ENCODE measurements around the gene TXNRD3.
A peak's percentile ranks its signal among the peaks of the same experiment; 100 is the strongest.

TXNRD3 gene

DNA sequence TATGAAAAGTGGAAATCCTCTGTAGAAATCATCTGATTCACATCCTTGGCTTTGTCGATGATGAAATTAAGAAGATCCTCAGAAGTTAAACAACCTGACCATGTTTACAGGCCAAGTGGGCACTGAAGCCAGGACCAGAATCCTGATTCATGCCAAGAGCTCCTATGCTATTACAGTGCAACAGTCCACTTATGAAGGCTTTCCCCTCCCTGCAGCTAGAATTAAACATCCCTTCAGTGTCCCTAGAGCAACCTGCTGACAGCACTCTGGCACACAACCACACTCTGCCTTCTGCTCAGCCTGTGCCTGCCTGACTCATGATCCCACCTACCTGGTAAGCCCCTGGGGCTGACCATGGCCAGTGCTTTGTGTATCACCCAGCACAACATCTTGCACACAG lies 33.8 kb downstream of the TXNRD3 start:
- no peaks in the 10 kb centered on the region for H3K9me3 ChIP-seq (ENCODE audit: insufficient read depth, low read length, severe bottlenecking)
- no peaks in the 10 kb centered on the region for H3K36me3 ChIP-seq (ENCODE audit: insufficient read depth, low read length)
- TF ChIP-seq EZH2 (IDR thresholded peaks at IDR 0.05; ENCODE audit: borderline replicate concordance, low read depth, low read length, severe bottlenecking) = no peak
- TF ChIP-seq, protein P1, sequence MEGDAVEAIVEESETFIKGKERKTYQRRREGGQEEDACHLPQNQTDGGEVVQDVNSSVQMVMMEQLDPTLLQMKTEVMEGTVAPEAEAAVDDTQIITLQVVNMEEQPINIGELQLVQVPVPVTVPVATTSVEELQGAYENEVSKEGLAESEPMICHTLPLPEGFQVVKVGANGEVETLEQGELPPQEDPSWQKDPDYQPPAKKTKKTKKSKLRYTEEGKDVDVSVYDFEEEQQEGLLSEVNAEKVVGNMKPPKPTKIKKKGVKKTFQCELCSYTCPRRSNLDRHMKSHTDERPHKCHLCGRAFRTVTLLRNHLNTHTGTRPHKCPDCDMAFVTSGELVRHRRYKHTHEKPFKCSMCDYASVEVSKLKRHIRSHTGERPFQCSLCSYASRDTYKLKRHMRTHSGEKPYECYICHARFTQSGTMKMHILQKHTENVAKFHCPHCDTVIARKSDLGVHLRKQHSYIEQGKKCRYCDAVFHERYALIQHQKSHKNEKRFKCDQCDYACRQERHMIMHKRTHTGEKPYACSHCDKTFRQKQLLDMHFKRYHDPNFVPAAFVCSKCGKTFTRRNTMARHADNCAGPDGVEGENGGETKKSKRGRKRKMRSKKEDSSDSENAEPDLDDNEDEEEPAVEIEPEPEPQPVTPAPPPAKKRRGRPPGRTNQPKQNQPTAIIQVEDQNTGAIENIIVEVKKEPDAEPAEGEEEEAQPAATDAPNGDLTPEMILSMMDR (IDR thresholded peaks at IDR 0.05; ENCODE audit: borderline replicate concordance, extremely low read depth, low read length, poor library complexity, severe bottlenecking) = no peak
- no peak overlapping the region for H3K9ac ChIP-seq (ENCODE audit: low read depth, low read length)
- peaks cover 25% of the 10 kb centered on the region for H3K4me1 ChIP-seq (ENCODE audit: insufficient read depth, low read length)
- no peaks in the 10 kb centered on the region for H3K27me3 ChIP-seq (ENCODE audit: insufficient read depth, low read length, poor library complexity)
- ATAC-seq (ENCODE audit: insufficient read depth, low read depth) = no peak
- no peak overlapping the region for H2AFZ ChIP-seq (ENCODE audit: low read depth, low read length)
- no peak overlapping the region for H3K4me3 ChIP-seq (ENCODE audit: low read depth in 1 of 2, low read length in 2 of 2)
- H4K20me1 ChIP-seq (ENCODE audit: insufficient read depth, low read length) = no peaks in the 10 kb centered on the region
- no peak for DNase-seq
- H3K4me2 ChIP-seq (ENCODE audit: insufficient read depth, low read length) = no peak overlapping the region
- H3K27ac ChIP-seq (ENCODE audit: low read length) = 0 out of 2 replicates have a peak overlapping the region, but pooled peaks have one; percentile 11
- no peaks in the 10 kb centered on the region for H3K79me2 ChIP-seq (ENCODE audit: insufficient read depth, low read length)

GRCh38 chr3:126620738-126621137 lies 34.2 kb downstream of the TXNRD3 start:
- no peak for ATAC-seq (ENCODE audit: insufficient read depth, low read depth)
- H3K27ac ChIP-seq (ENCODE audit: low read length) = no peak overlapping the region

GRCh38 chr3:126618760-126619159 lies 36.2 kb downstream of the TXNRD3 start:
- Histone ChIP-seq H4K20me1 (ENCODE audit: insufficient read depth, low read length) (no peaks in the 10 kb centered on the region), H3K4me2 (ENCODE audit: insufficient read depth, low read length) (no peak overlapping the region), H3K27ac (ENCODE audit: low read length) (no peak overlapping the region), H3K4me1 (ENCODE audit: insufficient read depth, low read length) (peaks cover 21% of the 10 kb centered on the region), H3K36me3 (ENCODE audit: insufficient read depth, low read length) (no peaks in the 10 kb centered on the region), H2AFZ (ENCODE audit: low read depth, low read length) (no peak overlapping the region), H3K79me2 (ENCODE audit: insufficient read depth, low read length) (no peaks in the 10 kb centered on the region), H3K27me3 (ENCODE audit: insufficient read depth, low read length, poor library complexity) (no peaks in the 10 kb centered on the region), H3K9me3 (ENCODE audit: insufficient read depth, low read length, severe bottlenecking) (no peaks in the 10 kb centered on the region), H3K9ac (ENCODE audit: low read depth, low read length) (no peak overlapping the region), H3K4me3 (ENCODE audit: low read depth in 1 of 2, low read length in 2 of 2) (no peak overlapping the region)
- DNase-seq (no peak), ATAC-seq (ENCODE audit: insufficient read depth, low read depth) (no peak)
- TF ChIP-seq, protein P1 (IDR thresholded peaks at IDR 0.05; ENCODE audit: borderline replicate concordance, extremely low read depth, low read length, poor library complexity, severe bottlenecking) = no peak
- TF ChIP-seq EZH2 (IDR thresholded peaks at IDR 0.05; ENCODE audit: borderline replicate concordance, low read depth, low read length, severe bottlenecking) = no peak

More at GRCh38 chr3:126620738-126621137, 34.2 kb downstream of the TXNRD3 start:
- Histone ChIP-seq H3K4me2 (ENCODE audit: insufficient read depth, low read length) (no peak overlapping the region), H3K79me2 (ENCODE audit: insufficient read depth, low read length) (no peaks in the 10 kb centered on the region), H2AFZ (ENCODE audit: low read depth, low read length) (no peak overlapping the region), H4K20me1 (ENCODE audit: insufficient read depth, low read length) (no peaks in the 10 kb centered on the region), H3K9ac (ENCODE audit: low read depth, low read length) (no peak overlapping the region), H3K4me3 (ENCODE audit: low read depth in 1 of 2, low read length in 2 of 2) (no peak overlapping the region), H3K36me3 (ENCODE audit: insufficient read depth, low read length) (no peaks in the 10 kb centered on the region), H3K9me3 (ENCODE audit: insufficient read depth, low read length, severe bottlenecking) (no peaks in the 10 kb centered on the region), H3K4me1 (ENCODE audit: insufficient read depth, low read length) (peaks cover 21% of the 10 kb centered on the region), H3K27me3 (ENCODE audit: insufficient read depth, low read length, poor library complexity) (no peaks in the 10 kb centered on the region)
- TF ChIP-seq, protein P1 (IDR thresholded peaks at IDR 0.05; ENCODE audit: borderline replicate concordance, extremely low read depth, low read length, poor library complexity, severe bottlenecking) = no peak
- no peak for DNase-seq

- H3K4me2 ChIP-seq (ENCODE audit: insufficient read depth, low read length) = no peak overlapping the region
- no peak overlapping the region for H3K27ac ChIP-seq (ENCODE audit: low read length)
- no peaks in the 10 kb centered on the region for H3K9me3 ChIP-seq (ENCODE audit: insufficient read depth, low read length, severe bottlenecking)
- DNase-seq (no peak), ATAC-seq (ENCODE audit: insufficient read depth, low read depth) (no peak)
- H4K20me1 ChIP-seq (ENCODE audit: insufficient read depth, low read length) = no peaks in the 10 kb centered on the region
- TF ChIP-seq, protein P1 (IDR thresholded peaks at IDR 0.05; ENCODE audit: borderline replicate concordance, extremely low read depth, low read length, poor library complexity, severe bottlenecking) = no peak
- no peak for TF ChIP-seq EZH2 (IDR thresholded peaks at IDR 0.05; ENCODE audit: borderline replicate concordance, low read depth, low read length, severe bottlenecking)
- H3K79me2 ChIP-seq (ENCODE audit: insufficient read depth, low read length) = no peaks in the 10 kb centered on the region
- no peaks in the 10 kb centered on the region for H3K27me3 ChIP-seq (ENCODE audit: insufficient read depth, low read length, poor library complexity)
- H3K36me3 ChIP-seq (ENCODE audit: insufficient read depth, low read length) = no peaks in the 10 kb centered on the region
- H2AFZ ChIP-seq (ENCODE audit: low read depth, low read length) = no peak overlapping the region
- H3K4me1 ChIP-seq (ENCODE audit: insufficient read depth, low read length) = peaks cover 29% of the 10 kb centered on the region
- no peak overlapping the region for H3K9ac ChIP-seq (ENCODE audit: low read depth, low read length)
- no peak overlapping the region for H3K4me3 ChIP-seq (ENCODE audit: low read depth in 1 of 2, low read length in 2 of 2)
These were observed 36.9 kb downstream of the TXNRD3 start for GRCh38 chr3:126618021-126618420.
